ENCODE data around the gene LDHA. TPM values are rescaled to one million over a fixed set of nuclear protein-coding genes. Genes with fewer than 3 reads are reported as not detected.

The LDHA gene
- polyA plus RNA-seq, 2 donors = 269 to 530 TPM

DNA sequence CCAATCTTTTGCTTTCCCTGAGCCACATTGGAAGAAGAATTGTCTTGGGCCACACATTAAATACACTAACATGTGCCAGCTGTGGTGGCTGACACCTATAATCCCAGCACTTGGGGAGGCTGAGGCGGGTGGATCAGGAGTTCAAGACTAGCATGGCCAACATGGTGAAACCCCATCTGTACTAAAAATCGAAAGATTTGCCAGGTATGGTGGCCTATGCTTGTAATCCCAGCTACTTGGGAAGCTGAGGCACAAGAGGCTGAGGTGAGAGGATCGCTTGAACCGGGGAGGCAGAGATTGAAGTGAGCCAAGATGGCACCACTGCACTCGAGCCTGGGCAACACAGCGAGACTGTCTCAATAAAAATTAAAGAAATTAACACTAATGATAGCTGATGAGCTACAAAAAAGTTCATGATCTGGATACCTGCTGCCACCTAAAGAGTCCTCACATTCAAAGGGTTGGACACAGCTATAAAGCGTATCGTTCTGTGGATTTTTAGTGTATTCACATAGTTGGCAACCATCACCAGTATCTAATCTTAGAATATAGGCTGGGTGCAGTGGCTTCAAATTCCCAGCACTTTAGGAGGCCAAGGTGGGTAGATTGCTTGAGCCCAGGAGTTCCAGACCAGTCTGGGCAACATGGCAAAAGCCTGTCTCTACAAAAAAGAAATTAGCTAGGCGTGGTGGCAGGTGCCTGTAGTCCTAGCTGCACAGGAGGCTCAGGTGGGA is 14.4 kb downstream of the LDHA start:
- no peaks in the 10 kb centered on the region for H3K27me3 ChIP-seq (ENCODE audit: control insufficient read depth in 1 of 2, insufficient read depth in 2 of 2, low read length in 2 of 2)
- peaks cover 0 to 12% of the 10 kb centered on the region in 2 donors for H3K36me3 ChIP-seq (ENCODE audit: control insufficient read depth in 2 of 2, insufficient read depth in 2 of 2, low read length in 1 of 2)
- 92 to 93% methylated on average over 9 of the region's 9 CpGs for WGBS, 2 donors

DNA sequence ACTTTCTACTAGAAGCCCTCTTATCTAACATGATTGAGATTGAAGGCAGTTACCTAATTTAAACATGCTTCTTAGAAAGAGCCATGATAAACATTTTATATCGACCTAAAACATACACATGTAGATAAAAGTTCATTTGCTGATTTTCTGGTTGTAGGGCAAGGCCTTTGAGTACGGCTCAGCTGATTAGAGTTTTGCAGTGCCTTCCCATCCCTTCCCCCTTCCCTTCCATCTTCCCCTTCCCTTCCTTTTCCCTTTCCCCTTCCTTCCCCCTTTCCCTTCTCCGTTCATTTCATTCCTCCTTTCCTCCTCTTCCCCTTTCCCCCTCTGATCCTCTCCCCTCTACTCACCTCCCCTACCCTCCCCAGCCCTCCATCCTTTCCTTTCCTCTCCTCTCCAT is 22.1 kb downstream of the LDHA start:
- Histone ChIP-seq H3K4me3 (ENCODE audit: low read depth in 1 of 2, low read length in 2 of 2) (no peak overlapping the region), H3K27ac (ENCODE audit: low read depth in 2 of 2, low read length in 1 of 2) (no peak overlapping the region), H3K9me3 (ENCODE audit: control insufficient read depth in 2 of 2, insufficient read depth in 1 of 2, low read depth in 1 of 2, low read length in 1 of 2) (no peaks in the 10 kb centered on the region), H3K36me3 (ENCODE audit: control insufficient read depth in 2 of 2, insufficient read depth in 2 of 2, low read length in 1 of 2) (no peaks in the 10 kb centered on the region), H3K27me3 (ENCODE audit: control insufficient read depth in 1 of 2, insufficient read depth in 2 of 2, low read length in 2 of 2) (no peaks in the 10 kb centered on the region), H3K4me1 (ENCODE audit: control insufficient read depth in 2 of 2, insufficient read depth in 2 of 2, low read length in 1 of 2) (no peaks in the 10 kb centered on the region)
- 73 to 83% methylated on average over 3 of the region's 3 CpGs for WGBS, 2 donors

More for the DNA sequence above, 14.4 kb downstream of the LDHA start:
- no peaks in the 10 kb centered on the region for H3K9me3 ChIP-seq (ENCODE audit: control insufficient read depth in 2 of 2, insufficient read depth in 1 of 2, low read depth in 1 of 2, low read length in 1 of 2)
- no peak overlapping the region for H3K27ac ChIP-seq (ENCODE audit: low read depth in 2 of 2, low read length in 1 of 2)
- H3K4me3 ChIP-seq (ENCODE audit: low read depth in 1 of 2, low read length in 2 of 2) = no peak overlapping the region
- H3K4me1 ChIP-seq (ENCODE audit: control insufficient read depth in 2 of 2, insufficient read depth in 2 of 2, low read length in 1 of 2) = no peaks in the 10 kb centered on the region

- H3K9me3 ChIP-seq (ENCODE audit: control insufficient read depth in 2 of 2, insufficient read depth in 1 of 2, low read depth in 1 of 2, low read length in 1 of 2) = no peaks in the 10 kb centered on the region
- no peaks in the 10 kb centered on the region for H3K27me3 ChIP-seq (ENCODE audit: control insufficient read depth in 1 of 2, insufficient read depth in 2 of 2, low read length in 2 of 2)
- no peaks in the 10 kb centered on the region for H3K36me3 ChIP-seq (ENCODE audit: control insufficient read depth in 2 of 2, insufficient read depth in 2 of 2, low read length in 1 of 2)
- H3K27ac ChIP-seq (ENCODE audit: low read depth in 2 of 2, low read length in 1 of 2) = no peak overlapping the region
- no peak overlapping the region for H3K4me3 ChIP-seq (ENCODE audit: low read depth in 1 of 2, low read length in 2 of 2)
- H3K4me1 ChIP-seq (ENCODE audit: control insufficient read depth in 2 of 2, insufficient read depth in 2 of 2, low read length in 1 of 2) = no peaks in the 10 kb centered on the region
- 72 to 78% methylated on average over 2 of the region's 2 CpGs for WGBS, 2 donors
These were observed 24.7 kb downstream of the LDHA start for GRCh38 chr11:18419040-18419439.

- H3K9me3 ChIP-seq (ENCODE audit: control insufficient read depth in 2 of 2, insufficient read depth in 1 of 2, low read depth in 1 of 2, low read length in 1 of 2) = no peaks in the 10 kb centered on the region
- WGBS, 2 donors = 92 to 96% methylated on average over 2 of the region's 2 CpGs
- H3K27me3 ChIP-seq (ENCODE audit: control insufficient read depth in 1 of 2, insufficient read depth in 2 of 2, low read length in 2 of 2) = no peaks in the 10 kb centered on the region
- no peak overlapping the region for H3K27ac ChIP-seq (ENCODE audit: low read depth in 2 of 2, low read length in 1 of 2)
- H3K36me3 ChIP-seq (ENCODE audit: control insufficient read depth in 2 of 2, insufficient read depth in 2 of 2, low read length in 1 of 2) = no peaks in the 10 kb centered on the region
- no peak overlapping the region for H3K4me3 ChIP-seq (ENCODE audit: low read depth in 1 of 2, low read length in 2 of 2)
- H3K4me1 ChIP-seq (ENCODE audit: control insufficient read depth in 2 of 2, insufficient read depth in 2 of 2, low read length in 1 of 2) = no peaks in the 10 kb centered on the region
These were observed 25.7 kb downstream of the LDHA start for GRCh38 chr11:18420067-18420466.

DNA sequence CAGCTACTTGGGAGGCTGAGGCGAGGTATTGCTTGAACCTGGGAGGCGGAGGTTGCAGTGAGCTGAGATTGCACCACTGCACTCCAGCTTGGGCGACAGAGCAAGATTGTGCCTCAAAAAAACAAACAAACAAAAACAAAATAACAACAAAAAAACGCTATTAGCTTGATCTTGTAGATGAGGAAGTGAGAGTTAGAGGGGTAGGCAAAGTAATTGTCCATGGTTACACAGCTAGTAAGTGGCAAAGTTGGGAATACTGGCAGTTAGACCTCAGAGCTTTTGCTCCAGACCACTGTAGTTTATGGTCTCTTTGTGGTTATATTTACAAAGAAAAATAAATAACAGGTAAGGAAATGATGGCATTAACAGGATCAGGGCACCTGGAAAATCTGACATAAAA is 32.9 kb downstream of the LDHA start:
- Histone ChIP-seq H3K27ac (ENCODE audit: low read depth in 2 of 2, low read length in 1 of 2) (no peak overlapping the region), H3K27me3 (ENCODE audit: control insufficient read depth in 1 of 2, insufficient read depth in 2 of 2, low read length in 2 of 2) (no peaks in the 10 kb centered on the region), H3K4me1 (ENCODE audit: control insufficient read depth in 2 of 2, insufficient read depth in 2 of 2, low read length in 1 of 2) (no peaks in the 10 kb centered on the region), H3K9me3 (ENCODE audit: control insufficient read depth in 2 of 2, insufficient read depth in 1 of 2, low read depth in 1 of 2, low read length in 1 of 2) (no peaks in the 10 kb centered on the region), H3K4me3 (ENCODE audit: low read depth in 1 of 2, low read length in 2 of 2) (no peak overlapping the region), H3K36me3 (ENCODE audit: control insufficient read depth in 2 of 2, insufficient read depth in 2 of 2, low read length in 1 of 2) (no peaks in the 10 kb centered on the region)
- WGBS, 2 donors = 78 to 82% methylated on average over 4 of the region's 4 CpGs

DNA sequence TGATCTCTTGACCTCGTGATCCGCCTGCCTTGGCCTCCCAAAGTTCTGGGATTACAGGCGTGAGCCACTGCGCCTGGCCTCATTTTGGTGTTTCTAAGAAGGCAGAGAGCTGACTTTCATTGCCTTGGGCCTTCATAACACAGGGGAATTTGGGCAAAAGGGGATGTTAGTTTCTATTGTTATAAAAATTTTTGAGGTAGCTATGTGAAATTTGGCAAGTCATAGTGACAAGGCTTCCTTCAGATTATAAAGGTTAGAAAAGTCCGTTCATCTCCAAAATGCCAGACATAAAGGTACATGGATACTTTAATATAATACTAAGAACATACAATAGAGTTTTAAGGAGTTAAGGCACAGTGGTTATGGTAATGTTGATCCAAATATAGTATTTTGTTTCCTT is 35.0 kb downstream of the LDHA start:
- Histone ChIP-seq H3K4me1 (ENCODE audit: control insufficient read depth in 2 of 2, insufficient read depth in 2 of 2, low read length in 1 of 2) (no peaks in the 10 kb centered on the region), H3K4me3 (ENCODE audit: low read depth in 1 of 2, low read length in 2 of 2) (no peak overlapping the region), H3K36me3 (ENCODE audit: control insufficient read depth in 2 of 2, insufficient read depth in 2 of 2, low read length in 1 of 2) (no peaks in the 10 kb centered on the region), H3K27ac (ENCODE audit: low read depth in 2 of 2, low read length in 1 of 2) (no peak overlapping the region), H3K27me3 (ENCODE audit: control insufficient read depth in 1 of 2, insufficient read depth in 2 of 2, low read length in 2 of 2) (no peaks in the 10 kb centered on the region), H3K9me3 (ENCODE audit: control insufficient read depth in 2 of 2, insufficient read depth in 1 of 2, low read depth in 1 of 2, low read length in 1 of 2) (no peaks in the 10 kb centered on the region)
- 88 to 91% methylated on average over 5 of the region's 5 CpGs for WGBS, 2 donors

DNA sequence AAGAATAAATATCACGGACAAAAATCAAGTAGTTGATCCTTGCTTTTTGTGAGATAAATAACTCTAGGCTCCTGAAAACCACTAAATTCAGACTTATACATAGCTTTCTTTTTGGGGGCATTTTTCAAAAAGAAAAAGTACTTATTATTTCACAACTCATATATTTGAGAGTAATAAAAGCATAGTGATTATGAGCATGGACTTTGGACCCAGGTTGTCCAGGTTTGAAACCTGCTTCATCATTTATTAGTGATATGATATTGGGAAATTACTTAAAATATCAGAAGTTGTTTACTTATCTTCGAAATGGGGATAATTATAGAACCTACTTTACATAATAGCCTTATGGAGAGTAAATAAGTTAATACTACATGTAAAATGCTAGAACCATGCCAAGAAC is 44.3 kb downstream of the LDHA start:
- H3K9me3 ChIP-seq (ENCODE audit: control insufficient read depth in 2 of 2, insufficient read depth in 1 of 2, low read depth in 1 of 2, low read length in 1 of 2) = no peaks in the 10 kb centered on the region
- H3K36me3 ChIP-seq (ENCODE audit: control insufficient read depth in 2 of 2, insufficient read depth in 2 of 2, low read length in 1 of 2) = no peaks in the 10 kb centered on the region
- no peak overlapping the region for H3K4me3 ChIP-seq (ENCODE audit: low read depth in 1 of 2, low read length in 2 of 2)
- H3K27me3 ChIP-seq (ENCODE audit: control insufficient read depth in 1 of 2, insufficient read depth in 2 of 2, low read length in 2 of 2) = no peaks in the 10 kb centered on the region
- no peaks in the 10 kb centered on the region for H3K4me1 ChIP-seq (ENCODE audit: control insufficient read depth in 2 of 2, insufficient read depth in 2 of 2, low read length in 1 of 2)
- WGBS, 2 donors = 69 to 80% methylated on average over 2 of the region's 2 CpGs
- no peak overlapping the region for H3K27ac ChIP-seq (ENCODE audit: low read depth in 2 of 2, low read length in 1 of 2)

DNA sequence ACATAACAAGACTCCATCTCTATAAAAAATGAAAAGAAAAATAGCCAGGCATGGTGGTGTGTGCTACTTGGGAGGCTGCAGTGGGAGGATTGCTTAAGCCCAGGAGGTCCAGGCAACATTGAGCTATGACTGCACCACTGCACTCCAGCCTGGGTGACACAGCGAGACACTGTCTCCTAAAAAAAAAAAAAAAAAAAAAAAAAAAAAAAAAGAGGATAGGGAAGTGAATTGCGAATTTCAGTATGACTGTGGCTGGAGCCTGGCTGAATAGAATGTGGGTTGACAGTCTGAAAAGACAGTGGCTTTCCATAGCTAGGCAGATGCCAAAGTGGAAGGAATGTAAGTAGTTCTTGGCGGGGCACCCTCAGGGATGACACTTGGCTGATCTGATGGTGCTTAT is 54.9 kb downstream of the LDHA start:
- no peak overlapping the region for H3K4me3 ChIP-seq (ENCODE audit: low read depth in 1 of 2, low read length in 2 of 2)
- H3K36me3 ChIP-seq (ENCODE audit: control insufficient read depth in 2 of 2, insufficient read depth in 2 of 2, low read length in 1 of 2) = no peaks in the 10 kb centered on the region
- no peaks in the 10 kb centered on the region for H3K27me3 ChIP-seq (ENCODE audit: control insufficient read depth in 1 of 2, insufficient read depth in 2 of 2, low read length in 2 of 2)
- no peak overlapping the region for H3K27ac ChIP-seq (ENCODE audit: low read depth in 2 of 2, low read length in 1 of 2)
- H3K9me3 ChIP-seq (ENCODE audit: control insufficient read depth in 2 of 2, insufficient read depth in 1 of 2, low read depth in 1 of 2, low read length in 1 of 2) = no peaks in the 10 kb centered on the region
- no peaks in the 10 kb centered on the region for H3K4me1 ChIP-seq (ENCODE audit: control insufficient read depth in 2 of 2, insufficient read depth in 2 of 2, low read length in 1 of 2)
- WGBS, 2 donors = 87 to 90% methylated on average over 3 of the region's 3 CpGs

- H3K27ac ChIP-seq (ENCODE audit: low read depth in 2 of 2, low read length in 1 of 2) = no peak overlapping the region
- no peaks in the 10 kb centered on the region for H3K36me3 ChIP-seq (ENCODE audit: control insufficient read depth in 2 of 2, insufficient read depth in 2 of 2, low read length in 1 of 2)
- H3K4me1 ChIP-seq (ENCODE audit: control insufficient read depth in 2 of 2, insufficient read depth in 2 of 2, low read length in 1 of 2) = no peaks in the 10 kb centered on the region
- no peaks in the 10 kb centered on the region for H3K27me3 ChIP-seq (ENCODE audit: control insufficient read depth in 1 of 2, insufficient read depth in 2 of 2, low read length in 2 of 2)
- no peaks in the 10 kb centered on the region for H3K9me3 ChIP-seq (ENCODE audit: control insufficient read depth in 2 of 2, insufficient read depth in 1 of 2, low read depth in 1 of 2, low read length in 1 of 2)
- no peak overlapping the region for H3K4me3 ChIP-seq (ENCODE audit: low read depth in 1 of 2, low read length in 2 of 2)
- WGBS, 2 donors = 78 to 83% methylated on average over 2 of the region's 2 CpGs
These were observed 58.6 kb downstream of the LDHA start for GRCh38 chr11:18452927-18453326.

DNA sequence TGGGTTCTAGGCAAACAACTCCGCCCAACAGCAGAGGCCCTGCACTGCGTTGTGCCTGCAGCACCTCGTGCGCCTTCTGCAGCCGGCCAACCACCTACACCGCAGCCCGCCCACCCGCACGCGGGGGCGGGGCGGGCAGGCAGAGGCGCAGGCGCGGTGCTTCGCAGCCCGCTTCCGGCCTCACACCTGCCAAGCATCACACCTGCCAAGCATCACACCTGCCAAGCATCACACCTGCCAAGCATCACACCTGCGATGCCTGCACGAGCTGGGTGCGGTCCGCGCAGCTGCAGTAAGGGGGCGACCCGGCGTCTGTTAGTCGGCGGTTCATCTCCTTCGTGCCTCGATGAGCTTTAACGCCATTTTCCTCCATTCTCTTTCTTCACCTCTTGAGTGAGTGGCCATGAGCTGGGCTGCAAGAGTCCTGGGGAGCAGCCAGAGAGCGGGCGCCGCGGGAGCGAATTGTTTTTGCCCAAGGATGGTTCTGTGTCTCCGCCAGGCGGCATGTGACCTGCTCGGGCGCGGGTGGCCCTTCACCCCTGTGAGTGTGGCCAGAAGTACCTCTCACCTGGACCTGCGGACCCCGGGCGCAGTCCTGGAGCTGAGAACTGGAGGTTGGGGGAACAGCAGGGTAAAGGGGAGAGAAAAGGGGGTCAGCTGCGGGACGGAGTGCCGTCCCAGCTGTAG is 61.5 kb downstream of the LDHA start, which contains the start of gene LDHAL6A:
Gene LDHAL6A (plus strand): TSS at position 171 of the 687 bp plus-strand sequence. CDS start 825 bp downstream, outside the sequence.
- no peak within 1 kb of the TSS for H3K4me3 ChIP-seq (ENCODE audit: low read depth in 1 of 2, low read length in 2 of 2)
- 53 to 56% methylated on average over 45 to 47 of the region's 47 CpGs for WGBS, 2 donors
- H3K36me3 ChIP-seq (ENCODE audit: control insufficient read depth in 2 of 2, insufficient read depth in 2 of 2, low read length in 1 of 2) = no peaks in the 10 kb centered on the region
- no peaks in the 10 kb centered on the region for H3K27me3 ChIP-seq (ENCODE audit: control insufficient read depth in 1 of 2, insufficient read depth in 2 of 2, low read length in 2 of 2)
- no peaks in the 10 kb centered on the region for H3K9me3 ChIP-seq (ENCODE audit: control insufficient read depth in 2 of 2, insufficient read depth in 1 of 2, low read depth in 1 of 2, low read length in 1 of 2)
- H3K4me1 ChIP-seq (ENCODE audit: control insufficient read depth in 2 of 2, insufficient read depth in 2 of 2, low read length in 1 of 2) = no peaks in the 10 kb centered on the region
- no peak within 1 kb of the TSS for H3K27ac ChIP-seq (ENCODE audit: low read depth in 2 of 2, low read length in 1 of 2)

All from esophagus (tissue), 2 donors.